ENCODE data around the gene ONECUT3.

Gene ONECUT3

DNA sequence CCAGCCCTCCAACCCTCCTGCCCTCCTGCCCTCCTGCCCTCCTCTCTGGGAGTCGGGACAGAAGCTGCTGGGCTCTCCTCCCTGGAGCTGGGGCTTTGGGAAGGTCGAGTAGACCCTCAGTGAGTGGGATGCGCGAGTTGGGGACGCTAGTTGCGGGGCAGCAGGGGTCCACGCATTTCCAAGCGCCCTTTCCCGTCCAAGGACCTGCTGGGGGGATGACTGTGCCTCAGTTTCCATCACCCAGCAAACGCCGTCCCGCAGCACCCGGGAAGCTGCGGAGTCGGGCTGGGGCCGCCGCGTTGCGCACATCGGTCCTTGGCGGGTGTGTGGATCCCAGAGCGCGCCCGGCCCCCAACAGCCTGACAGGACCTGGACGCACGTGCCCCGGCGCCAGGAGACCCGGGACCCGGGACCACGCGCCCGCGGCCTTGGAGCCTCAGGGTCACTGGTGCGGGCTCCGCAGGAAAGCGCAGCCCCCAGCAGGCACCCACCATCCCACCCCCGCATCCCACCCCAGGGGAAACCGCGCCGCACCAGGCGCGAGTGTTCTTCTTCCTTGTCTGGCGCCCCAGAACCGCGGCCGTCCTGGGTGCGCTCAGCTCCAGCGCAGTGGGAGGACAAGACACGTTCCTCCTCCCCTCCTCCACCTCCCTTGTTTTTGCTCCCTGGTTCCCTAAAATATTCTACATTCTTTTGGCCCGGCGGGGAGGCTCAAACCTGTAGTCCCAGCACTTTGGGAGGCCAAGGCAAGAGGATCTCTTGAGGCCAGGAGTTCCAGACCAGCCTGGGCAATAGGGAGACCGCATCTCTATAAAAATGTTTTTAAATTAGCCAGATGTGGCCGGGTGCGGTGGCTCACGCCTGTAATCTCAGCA is 9.2 kb downstream of the ONECUT3 start:
- TF ChIP-seq, protein P1, sequence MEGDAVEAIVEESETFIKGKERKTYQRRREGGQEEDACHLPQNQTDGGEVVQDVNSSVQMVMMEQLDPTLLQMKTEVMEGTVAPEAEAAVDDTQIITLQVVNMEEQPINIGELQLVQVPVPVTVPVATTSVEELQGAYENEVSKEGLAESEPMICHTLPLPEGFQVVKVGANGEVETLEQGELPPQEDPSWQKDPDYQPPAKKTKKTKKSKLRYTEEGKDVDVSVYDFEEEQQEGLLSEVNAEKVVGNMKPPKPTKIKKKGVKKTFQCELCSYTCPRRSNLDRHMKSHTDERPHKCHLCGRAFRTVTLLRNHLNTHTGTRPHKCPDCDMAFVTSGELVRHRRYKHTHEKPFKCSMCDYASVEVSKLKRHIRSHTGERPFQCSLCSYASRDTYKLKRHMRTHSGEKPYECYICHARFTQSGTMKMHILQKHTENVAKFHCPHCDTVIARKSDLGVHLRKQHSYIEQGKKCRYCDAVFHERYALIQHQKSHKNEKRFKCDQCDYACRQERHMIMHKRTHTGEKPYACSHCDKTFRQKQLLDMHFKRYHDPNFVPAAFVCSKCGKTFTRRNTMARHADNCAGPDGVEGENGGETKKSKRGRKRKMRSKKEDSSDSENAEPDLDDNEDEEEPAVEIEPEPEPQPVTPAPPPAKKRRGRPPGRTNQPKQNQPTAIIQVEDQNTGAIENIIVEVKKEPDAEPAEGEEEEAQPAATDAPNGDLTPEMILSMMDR (IDR thresholded peaks at IDR 0.05; ENCODE audit: low read depth, low read length) = no peak
- H3K27me3 ChIP-seq = peaks cover 98% of the 10 kb centered on the region
- no peaks in the 10 kb centered on the region for H3K36me3 ChIP-seq
- no peaks in the 10 kb centered on the region for H3K9me3 ChIP-seq
- H3K4me1 ChIP-seq = no peaks in the 10 kb centered on the region
- no peak for DNase-seq
- no peak overlapping the region for H3K4me3 ChIP-seq (ENCODE audit: low read depth, low read length)

DNA sequence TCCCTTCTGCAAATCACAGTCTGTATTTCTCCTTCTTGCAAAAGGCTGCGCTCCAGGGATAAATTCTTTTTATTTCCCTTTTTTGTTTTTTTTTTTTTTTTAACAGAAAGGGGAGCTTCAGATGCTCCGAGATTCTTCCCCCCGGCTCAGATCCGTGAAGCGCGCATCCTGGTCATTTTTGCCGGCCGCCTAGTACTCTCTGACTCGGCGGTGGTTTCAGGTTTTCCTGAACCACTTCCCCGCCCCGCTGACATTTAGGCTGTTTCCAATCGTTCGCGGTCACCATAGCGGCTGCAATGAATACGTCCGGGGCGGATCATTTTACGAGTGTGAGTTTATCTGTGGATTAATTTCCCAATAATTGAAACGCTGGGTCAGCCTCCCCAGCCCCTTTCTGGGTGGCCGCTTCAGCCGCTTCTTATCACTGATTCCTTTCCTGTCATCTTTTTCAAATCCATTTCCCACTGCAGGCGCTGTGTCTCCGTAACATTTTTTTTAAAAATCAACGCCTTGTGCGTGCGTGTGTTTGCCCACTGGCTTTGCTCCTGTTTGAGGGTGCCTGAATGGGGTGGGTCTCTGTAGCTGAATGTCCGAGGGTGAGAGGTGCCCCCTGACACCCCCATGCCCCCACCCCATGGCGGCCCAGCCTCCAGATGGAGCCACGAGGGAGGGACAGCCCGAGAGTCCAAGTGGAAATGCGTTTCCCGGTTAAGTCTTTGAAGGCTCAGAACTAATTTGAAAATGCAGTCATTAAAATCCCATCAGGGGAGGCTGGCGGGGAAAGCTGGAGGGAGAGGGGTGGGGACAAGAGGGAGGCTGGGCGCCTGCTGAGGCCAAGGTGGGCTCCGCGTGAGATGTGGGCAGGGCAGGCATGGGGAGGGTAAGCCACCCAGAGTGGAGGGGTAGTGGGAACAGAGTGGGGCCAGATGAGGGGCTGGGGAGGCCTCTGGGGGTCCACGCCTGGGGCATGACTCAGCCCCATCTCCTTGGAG is 10.6 kb downstream of the ONECUT3 start:
- no peaks in the 10 kb centered on the region for H3K9me3 ChIP-seq
- no peak for DNase-seq
- TF ChIP-seq, protein P1 (IDR thresholded peaks at IDR 0.05; ENCODE audit: low read depth, low read length) = no peak
- no peaks in the 10 kb centered on the region for H3K36me3 ChIP-seq
- no peaks in the 10 kb centered on the region for H3K4me1 ChIP-seq
- peaks cover 95% of the 10 kb centered on the region for H3K27me3 ChIP-seq
- no peak overlapping the region for H3K4me3 ChIP-seq (ENCODE audit: low read depth, low read length)

GRCh38 chr19:1764729-1765128 is 11.4 kb downstream of the ONECUT3 start:
- TF ChIP-seq, protein P1 (IDR thresholded peaks at IDR 0.05; ENCODE audit: low read depth, low read length) = no peak
- Histone ChIP-seq H3K27me3 (peaks cover 95% of the 10 kb centered on the region), H3K4me3 (ENCODE audit: low read depth, low read length) (no peak overlapping the region), H3K36me3 (no peaks in the 10 kb centered on the region), H3K9me3 (no peaks in the 10 kb centered on the region), H3K4me1 (no peaks in the 10 kb centered on the region)
- DNase-seq = no peak

DNA sequence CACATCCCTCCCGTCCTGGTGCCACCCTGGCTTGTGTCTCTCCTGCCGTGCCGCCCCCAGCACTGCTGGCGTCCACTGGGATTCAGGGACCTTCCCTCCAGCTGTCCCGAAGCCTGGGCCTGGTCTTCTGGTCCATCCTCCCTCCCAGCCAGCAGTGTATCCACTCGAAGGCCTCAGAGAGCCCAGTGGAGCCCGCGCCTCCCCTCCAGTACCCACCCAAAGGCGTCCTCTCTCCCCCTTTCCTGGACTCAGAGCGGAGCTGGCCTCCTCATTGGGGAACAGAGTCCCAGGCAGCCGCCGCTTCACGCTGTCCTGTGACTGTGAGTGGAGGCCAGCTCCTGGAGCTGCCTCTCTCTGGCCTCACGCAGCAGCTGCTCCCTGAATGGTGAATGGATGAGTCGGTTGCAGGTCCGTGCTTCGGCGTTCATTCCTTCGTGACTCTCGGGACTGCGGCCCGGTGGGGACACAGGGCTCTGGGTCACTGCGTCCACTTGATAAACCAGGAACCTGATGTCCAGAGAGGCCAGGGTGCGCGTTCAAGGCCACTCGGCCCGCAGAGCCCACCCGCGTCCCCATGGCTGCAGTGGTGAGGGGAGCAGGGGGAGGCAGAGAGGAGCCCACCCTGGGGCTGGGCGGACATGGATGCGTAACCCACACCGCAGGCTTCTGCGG is 12.1 kb downstream of the ONECUT3 start:
- Histone ChIP-seq H3K9me3 (no peaks in the 10 kb centered on the region), H3K4me1 (no peaks in the 10 kb centered on the region), H3K27me3 (peaks cover 94% of the 10 kb centered on the region), H3K36me3 (no peaks in the 10 kb centered on the region), H3K4me3 (ENCODE audit: low read depth, low read length) (no peak overlapping the region)
- no peak for DNase-seq
- TF ChIP-seq, protein P1 (IDR thresholded peaks at IDR 0.05; ENCODE audit: low read depth, low read length) = no peak

- no peaks in the 10 kb centered on the region for H3K9me3 ChIP-seq
- H3K4me3 ChIP-seq (ENCODE audit: low read depth, low read length) = no peak overlapping the region
- peaks cover 92% of the 10 kb centered on the region for H3K27me3 ChIP-seq
- no peak for DNase-seq
- no peaks in the 10 kb centered on the region for H3K4me1 ChIP-seq
- no peaks in the 10 kb centered on the region for H3K36me3 ChIP-seq
- TF ChIP-seq, protein P1 (IDR thresholded peaks at IDR 0.05; ENCODE audit: low read depth, low read length) = no peak
Measured at GRCh38 chr19:1765904-1766799, 12.8 kb downstream of the ONECUT3 start.
